Effector memory CD8-positive, alpha-beta T cell (primary cell): ENCODE data around the gene PARD3B.

ENCODE experiments used
- ATAC-seq: fragments of 150-1000 bp; cut with Tn5 transposase; replicated peaks from 2 replicates; pipeline ENCODE4 v1.10.0; 2021; ENCODE audit warnings: mild to moderate bottlenecking, moderate library complexity
- DNase-seq, 3 experiments: peaks; one replicate each; pipeline ENCODE4 v3.0.0; 2021
- H3K27ac Mint-ChIP-seq, 2 donors: one replicate each; pipeline ENCODE4 v1.8.0; 2022; ENCODE audit warnings: mild to moderate bottlenecking in 2 of 2, mixed read lengths in 2 of 2, moderate library complexity in 2 of 2
- H3K27me3 Mint-ChIP-seq, 2 donors: one replicate each; pipeline ENCODE4 v1.8.0; 2022; ENCODE audit warnings: mixed read lengths in 2 of 2
- H3K36me3 Mint-ChIP-seq: one replicate; pipeline ENCODE4 v1.8.0; 2022; ENCODE audit warnings: mild to moderate bottlenecking, moderate library complexity, mixed read lengths; ENCODE audit not compliant: insufficient read depth
- H3K4me1 Mint-ChIP-seq, 2 donors: one replicate each; pipeline ENCODE4 v1.8.0; 2022; ENCODE audit warnings: low read depth in 2 of 2, mixed read lengths in 2 of 2
- H3K4me3 Mint-ChIP-seq, 2 donors: one replicate each; pipeline ENCODE4 v1.8.0; 2022; ENCODE audit warnings: mild to moderate bottlenecking in 2 of 2, mixed read lengths in 2 of 2, moderate library complexity in 2 of 2
- H3K9me3 Mint-ChIP-seq, 2 donors: one replicate each; pipeline ENCODE4 v1.8.0; 2022; ENCODE audit warnings: mixed read lengths in 2 of 2

Gene PARD3B

DNA sequence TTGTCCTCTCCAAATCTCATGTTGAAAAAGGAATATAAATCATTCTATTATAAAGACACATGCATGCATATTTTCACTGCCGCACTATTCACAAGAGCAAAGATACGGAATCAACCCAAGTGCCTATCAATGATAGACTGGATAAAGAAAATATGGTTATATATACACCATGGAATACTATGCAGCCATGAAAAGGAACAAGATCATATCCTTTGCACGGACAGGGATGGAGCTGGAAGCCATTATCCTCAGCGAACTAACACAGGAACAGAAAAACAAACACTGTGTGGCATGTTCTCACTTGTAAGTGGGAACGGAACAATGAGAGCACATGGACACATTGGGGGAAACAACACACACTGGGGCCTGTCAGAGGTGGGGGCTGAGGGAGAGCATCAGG, 28.1 kb upstream of the PARD3B start:
- Mint-ChIP-seq H3K36me3 (no peaks in the 10 kb centered on the region), H3K4me3 (no peak overlapping the region), H3K27me3 (no peaks in the 10 kb centered on the region), H3K4me1 (no peaks in the 10 kb centered on the region), H3K9me3 (no peaks in the 10 kb centered on the region), H3K27ac (no peak overlapping the region)
- ATAC-seq (no peak), DNase-seq (no peak)

DNA sequence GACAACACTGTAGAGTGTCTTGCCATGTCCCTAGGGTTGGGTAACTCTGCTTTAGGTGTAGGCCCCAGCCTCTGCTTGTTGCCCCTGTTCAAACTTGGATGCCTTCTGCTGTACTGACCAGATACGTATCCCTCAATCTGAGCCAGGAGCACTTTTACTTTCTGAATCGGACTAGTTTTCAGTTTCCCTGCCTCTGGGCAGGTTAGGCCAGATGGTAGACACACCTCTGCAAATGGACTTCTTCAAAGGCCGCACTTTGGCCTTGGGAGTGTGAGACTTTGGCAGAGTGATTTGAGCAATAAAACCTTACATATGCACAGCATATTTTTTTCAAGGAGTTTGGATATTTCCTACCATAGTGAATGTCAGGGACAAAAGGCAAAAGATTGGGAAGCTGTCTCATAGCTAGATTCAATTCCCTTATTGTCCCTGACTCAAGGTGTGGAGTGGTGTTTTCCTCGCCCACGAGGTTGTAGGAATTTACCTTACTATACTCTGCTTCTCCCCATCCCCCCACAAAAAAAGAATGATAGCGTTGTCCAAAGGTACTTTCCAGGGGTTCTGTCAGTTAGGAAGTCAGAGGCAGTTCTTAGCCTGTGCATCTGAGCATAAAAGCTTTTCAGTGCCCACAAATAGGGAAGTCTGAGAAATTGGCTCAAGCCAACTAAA, 15.3 kb upstream of the PARD3B start:
- ATAC-seq (no peak), DNase-seq (no peak)
- no peak overlapping the region for H3K27ac Mint-ChIP-seq
- H3K4me1 Mint-ChIP-seq: no peaks in the 10 kb centered on the region
- H3K4me3 Mint-ChIP-seq: no peak overlapping the region
- H3K36me3 Mint-ChIP-seq: no peaks in the 10 kb centered on the region
- H3K27me3 Mint-ChIP-seq: no peaks in the 10 kb centered on the region
- H3K9me3 Mint-ChIP-seq: no peaks in the 10 kb centered on the region

DNA sequence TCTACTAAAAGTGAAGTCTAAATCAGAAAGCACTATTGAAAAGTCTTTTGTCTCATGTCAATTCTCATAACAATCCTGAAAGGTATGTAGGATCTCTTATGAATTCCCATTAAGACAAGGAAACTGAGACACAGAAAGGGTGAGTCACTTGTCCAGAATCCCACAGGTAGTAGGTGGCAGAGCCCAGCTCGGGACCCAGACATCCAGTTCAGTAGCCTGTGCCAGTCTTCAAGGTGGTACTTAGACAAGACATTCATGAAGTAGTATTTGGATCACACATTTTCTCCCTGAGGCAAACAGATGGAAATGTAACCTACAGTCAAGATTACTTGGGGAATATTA, 14.8 kb upstream of the PARD3B start:
- Mint-ChIP-seq H3K4me1 (no peaks in the 10 kb centered on the region), H3K27ac (no peak overlapping the region), H3K27me3 (no peaks in the 10 kb centered on the region), H3K9me3 (no peaks in the 10 kb centered on the region), H3K4me3 (no peak overlapping the region), H3K36me3 (no peaks in the 10 kb centered on the region)
- DNase-seq (no peak), ATAC-seq (no peak)

DNA sequence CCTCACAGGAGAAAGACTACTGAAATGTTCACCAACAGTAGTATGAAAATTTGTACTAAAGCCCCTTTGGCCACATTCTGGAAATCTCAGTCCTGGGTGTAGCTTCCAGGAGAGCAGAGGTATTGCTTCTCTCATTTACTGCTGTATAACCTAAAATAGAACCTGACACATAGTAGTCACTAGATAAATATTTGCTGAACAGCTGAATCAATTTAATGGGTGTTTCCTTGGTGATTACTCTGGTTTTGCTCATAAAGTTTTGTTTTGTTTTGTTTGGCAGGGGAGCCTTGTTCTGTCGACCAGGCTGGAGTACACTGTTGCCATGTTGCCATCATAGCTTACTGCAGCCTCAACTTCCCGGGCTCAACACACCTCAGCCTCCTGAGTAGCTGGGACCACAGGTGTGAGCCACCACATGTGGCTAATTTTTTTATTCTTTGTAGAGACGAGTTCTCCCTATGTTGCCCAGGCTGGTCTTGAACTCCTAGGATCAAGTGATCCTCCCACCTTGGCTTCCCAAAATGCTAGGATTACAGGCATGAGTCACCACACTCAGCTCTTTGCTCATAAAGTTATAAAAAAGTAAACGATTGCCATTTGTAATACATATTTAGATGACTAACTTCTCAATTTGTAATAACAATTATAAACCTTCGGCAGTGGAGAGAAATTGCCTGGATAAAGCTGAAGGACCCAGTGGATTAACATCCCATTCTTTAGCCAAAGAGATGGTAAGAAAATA, 11.5 kb upstream of the PARD3B start:
- no peaks in the 10 kb centered on the region for H3K36me3 Mint-ChIP-seq
- ATAC-seq: no peak
- no peaks in the 10 kb centered on the region for H3K9me3 Mint-ChIP-seq
- H3K27ac Mint-ChIP-seq: no peak overlapping the region
- H3K27me3 Mint-ChIP-seq: no peaks in the 10 kb centered on the region
- DNase-seq: no peak
- no peaks in the 10 kb centered on the region for H3K4me1 Mint-ChIP-seq
- no peak overlapping the region for H3K4me3 Mint-ChIP-seq

DNA sequence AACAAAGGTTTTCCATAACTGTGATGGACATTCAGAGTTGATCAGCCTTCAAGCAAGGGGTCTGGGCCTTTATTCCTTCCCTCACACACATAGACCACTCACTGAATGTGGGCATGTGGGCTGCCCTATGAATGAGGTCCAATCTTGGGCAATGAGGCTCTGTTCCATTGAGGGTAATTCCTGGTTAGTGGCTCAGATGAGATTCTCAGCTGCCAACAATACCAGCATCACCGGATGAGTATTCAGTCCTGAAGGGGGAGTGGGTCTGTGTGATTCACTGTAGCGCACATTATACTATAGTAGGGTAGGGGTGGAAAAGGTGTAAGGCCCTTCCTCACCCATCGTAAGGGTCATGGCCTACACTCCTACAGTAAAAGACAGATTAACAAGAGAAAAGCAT, 9.9 kb upstream of the PARD3B start:
- ATAC-seq: no peak
- Mint-ChIP-seq H3K27me3 (no peaks in the 10 kb centered on the region), H3K4me3 (no peak overlapping the region), H3K9me3 (no peaks in the 10 kb centered on the region), H3K36me3 (no peaks in the 10 kb centered on the region), H3K4me1 (no peaks in the 10 kb centered on the region), H3K27ac (no peak overlapping the region)
- no peak for DNase-seq

DNA sequence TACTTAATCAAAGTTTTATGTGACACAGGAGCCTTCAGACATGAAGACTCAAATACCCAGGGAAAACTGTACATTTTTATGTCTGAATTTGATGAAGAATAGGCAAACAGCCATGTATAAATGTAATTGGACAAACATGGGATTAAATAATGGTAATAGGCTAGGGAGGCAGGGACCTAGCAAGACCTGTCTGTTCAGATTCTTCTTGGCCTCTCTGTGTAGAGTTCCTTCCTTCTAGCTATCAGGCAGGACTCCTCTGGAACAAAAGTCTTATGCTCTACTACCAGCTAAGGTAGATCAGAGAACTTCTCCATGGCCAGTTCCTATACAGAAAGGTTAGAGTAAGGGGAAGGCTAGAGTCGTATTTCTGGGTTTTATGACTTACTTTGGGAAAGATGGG, 9.5 kb upstream of the PARD3B start:
- Mint-ChIP-seq H3K4me3 (no peak overlapping the region), H3K27ac (no peak overlapping the region), H3K27me3 (no peaks in the 10 kb centered on the region), H3K4me1 (no peaks in the 10 kb centered on the region), H3K36me3 (no peaks in the 10 kb centered on the region), H3K9me3 (no peaks in the 10 kb centered on the region)
- no peak for ATAC-seq
- no peak for DNase-seq

DNA sequence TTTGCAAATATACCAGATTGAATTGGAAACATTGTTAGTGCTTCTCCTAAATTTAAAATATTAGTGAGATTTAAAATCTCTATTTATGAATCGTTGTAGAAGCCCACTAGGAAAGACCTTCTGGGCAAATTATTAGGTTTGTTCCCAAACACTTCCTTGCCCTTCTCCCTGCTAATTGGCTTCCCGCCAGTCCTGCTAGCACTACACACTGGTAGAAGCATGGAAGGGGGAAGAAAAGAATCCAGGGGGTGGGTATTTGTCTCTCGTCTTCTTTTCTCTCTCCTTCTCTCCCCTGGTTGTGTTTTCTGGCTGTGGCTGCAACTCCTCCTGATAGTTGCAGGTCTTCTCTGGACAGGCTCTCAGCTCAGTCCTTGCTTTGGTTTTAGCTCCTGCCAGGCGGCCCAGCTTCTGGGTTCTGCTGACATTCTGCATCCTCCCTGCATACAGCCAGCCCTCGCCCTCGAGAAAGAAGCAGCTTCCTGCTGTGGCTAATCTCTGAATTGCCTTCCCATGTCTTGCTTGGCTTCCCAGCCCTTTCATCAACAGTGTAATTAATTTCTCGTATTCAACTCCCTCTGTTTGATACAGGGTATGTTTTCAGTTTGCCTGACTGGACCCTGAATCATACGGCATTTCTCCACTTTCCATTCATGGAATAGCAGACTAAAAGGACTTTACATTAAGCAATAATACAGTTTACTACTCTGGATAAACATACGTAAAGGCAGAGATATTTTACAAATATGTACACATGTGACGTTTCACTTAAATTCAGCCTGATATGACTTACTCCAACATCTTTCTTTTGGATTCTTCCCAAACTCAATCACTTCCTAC, 6.9 kb upstream of the PARD3B start:
- Mint-ChIP-seq H3K27ac (no peak overlapping the region), H3K36me3 (no peaks in the 10 kb centered on the region), H3K9me3 (no peaks in the 10 kb centered on the region), H3K4me1 (no peaks in the 10 kb centered on the region), H3K4me3 (no peak overlapping the region), H3K27me3 (peaks cover 6 to 10% of the 10 kb centered on the region in 2 donors)
- ATAC-seq (no peak), DNase-seq (no peak)

DNA sequence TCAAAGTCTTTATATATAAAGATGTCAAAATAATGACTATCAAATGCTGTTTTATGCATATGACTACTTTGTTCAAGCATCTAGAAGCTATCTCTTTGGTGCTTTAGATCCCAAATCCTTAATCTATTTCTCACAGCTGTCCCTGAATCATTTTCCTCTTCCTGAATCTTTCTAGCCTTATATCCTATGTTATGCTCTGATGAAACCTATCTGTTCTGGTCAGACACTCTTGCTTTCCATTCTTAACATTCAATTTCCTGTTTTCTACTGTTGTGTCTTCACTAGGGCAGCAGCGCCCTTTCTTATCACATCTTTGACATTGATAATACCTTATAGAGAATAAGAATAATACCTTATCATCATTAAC, 6.3 kb upstream of the PARD3B start:
- Mint-ChIP-seq H3K27me3 (peaks cover 12% of the 10 kb centered on the region in 2 donors), H3K4me3 (no peak overlapping the region), H3K27ac (no peak overlapping the region), H3K9me3 (no peaks in the 10 kb centered on the region), H3K36me3 (no peaks in the 10 kb centered on the region), H3K4me1 (no peaks in the 10 kb centered on the region)
- no peak for DNase-seq
- ATAC-seq: no peak

DNA sequence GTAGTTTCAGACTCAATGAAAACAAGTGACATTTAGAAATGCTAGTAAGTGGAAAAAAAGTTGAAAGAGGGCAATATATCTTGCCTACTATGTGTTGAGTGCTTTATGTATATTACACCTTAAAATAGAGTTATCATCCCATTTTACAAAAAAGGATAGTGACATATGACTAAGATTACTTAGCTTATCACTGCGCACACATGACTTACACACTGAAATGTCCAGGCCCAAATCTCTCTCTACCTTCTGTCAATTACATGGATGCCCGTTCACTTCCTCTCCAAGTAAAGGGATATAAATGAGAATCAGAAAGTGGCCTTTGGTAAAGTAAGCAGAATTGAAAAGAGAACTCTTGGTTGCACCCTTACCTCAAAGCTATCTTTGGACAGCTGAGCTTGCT, 3.6 kb upstream of the PARD3B start:
- H3K4me3 Mint-ChIP-seq: no peak overlapping the region
- no peak overlapping the region for H3K27ac Mint-ChIP-seq
- peaks cover 30 to 34% of the 10 kb centered on the region in 2 donors for H3K27me3 Mint-ChIP-seq
- no peaks in the 10 kb centered on the region for H3K36me3 Mint-ChIP-seq
- DNase-seq (no peak), ATAC-seq (no peak)
- H3K9me3 Mint-ChIP-seq: no peaks in the 10 kb centered on the region
- H3K4me1 Mint-ChIP-seq: peaks cover 3 to 4% of the 10 kb centered on the region in 2 donors

DNA sequence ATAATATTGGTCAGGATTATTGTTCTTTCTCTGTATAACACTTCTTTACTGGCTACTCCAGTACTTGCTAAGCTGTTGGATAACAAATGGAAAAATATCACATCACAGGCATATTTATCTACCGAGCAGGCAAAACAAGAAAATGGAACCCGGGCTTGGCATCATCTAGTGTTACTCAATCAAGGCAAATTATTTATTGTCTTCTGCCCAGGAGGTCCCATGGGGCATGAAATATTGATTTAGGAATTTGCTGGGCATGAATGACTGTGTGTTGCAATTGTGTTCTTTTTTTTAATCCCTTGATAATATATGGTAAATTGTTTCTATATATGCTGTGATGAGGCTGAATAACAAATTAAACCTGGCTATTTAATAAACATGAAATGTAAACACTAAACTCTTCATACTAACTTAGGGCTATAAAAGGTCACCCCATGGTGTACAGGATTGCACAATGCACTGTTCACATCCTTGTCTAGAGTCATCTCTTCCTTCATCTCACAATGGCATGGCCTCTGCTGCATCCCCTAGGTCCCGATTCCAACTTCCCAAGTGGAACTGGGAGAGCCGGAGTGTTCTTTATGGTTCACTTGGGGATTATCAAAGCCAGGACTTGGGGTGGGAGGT, 2.2 kb upstream of the PARD3B start:
- H3K9me3 Mint-ChIP-seq: no peaks in the 10 kb centered on the region
- no peak overlapping the region for H3K4me3 Mint-ChIP-seq
- H3K36me3 Mint-ChIP-seq: no peaks in the 10 kb centered on the region

DNA sequence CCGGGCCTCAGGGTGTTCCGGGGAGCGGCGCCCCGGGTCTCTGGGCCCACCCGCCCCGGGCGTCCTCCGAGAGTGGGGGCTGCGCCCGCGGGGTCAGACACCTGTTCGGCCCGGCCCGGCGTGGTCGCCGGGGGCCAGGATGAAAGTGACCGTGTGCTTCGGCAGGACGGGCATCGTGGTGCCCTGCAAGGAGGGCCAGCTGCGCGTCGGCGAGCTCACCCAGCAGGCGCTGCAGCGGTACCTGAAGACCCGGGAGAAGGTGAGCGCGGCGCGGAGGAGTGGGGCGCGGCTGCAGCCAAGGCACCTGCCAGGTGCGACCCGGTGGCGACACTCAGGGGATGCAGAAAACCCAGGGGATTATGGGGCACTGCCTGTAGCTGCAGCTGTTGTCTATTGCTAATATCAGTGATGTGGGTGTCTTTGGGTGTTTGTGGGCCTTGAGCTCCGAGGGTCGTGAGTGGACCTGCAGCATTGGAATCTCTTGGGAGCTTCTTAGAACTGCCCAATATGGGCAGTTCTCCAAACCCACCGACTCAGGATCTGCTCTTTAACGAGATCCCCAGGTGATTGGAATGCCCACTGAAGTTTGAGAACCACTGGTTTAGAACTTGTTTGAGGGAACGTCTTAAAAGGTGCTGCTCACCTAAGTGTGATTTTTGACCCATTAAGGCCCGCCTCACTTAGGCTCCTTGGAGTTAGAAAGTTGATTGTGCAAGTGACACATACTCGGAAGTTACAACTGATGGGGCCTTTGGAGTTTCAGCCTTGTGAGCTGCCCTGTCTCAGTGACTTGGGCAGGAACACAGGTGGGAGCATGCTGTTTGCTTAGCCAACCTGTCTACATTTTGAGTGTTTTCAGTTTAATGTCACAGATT, 823 bp downstream of the PARD3B start:
- peaks cover 30 to 47% of the 10 kb centered on the region in 2 donors for H3K27me3 Mint-ChIP-seq
- peaks cover 3 to 4% of the 10 kb centered on the region in 2 donors for H3K4me1 Mint-ChIP-seq
- H3K36me3 Mint-ChIP-seq: no peaks in the 10 kb centered on the region
- DNase-seq: no peak
- H3K4me3 Mint-ChIP-seq: peak overlapping the region; percentile 64 to 68
- no peak for ATAC-seq
- H3K27ac Mint-ChIP-seq: no peak overlapping the region
- no peaks in the 10 kb centered on the region for H3K9me3 Mint-ChIP-seq

More for the DNA sequence above, 2.2 kb upstream of the PARD3B start:
- Mint-ChIP-seq H3K27me3 (peaks cover 30 to 34% of the 10 kb centered on the region in 2 donors), H3K27ac (no peak overlapping the region), H3K4me1 (peaks cover 3 to 4% of the 10 kb centered on the region in 2 donors)
- DNase-seq (no peak), ATAC-seq (no peak)

DNA sequence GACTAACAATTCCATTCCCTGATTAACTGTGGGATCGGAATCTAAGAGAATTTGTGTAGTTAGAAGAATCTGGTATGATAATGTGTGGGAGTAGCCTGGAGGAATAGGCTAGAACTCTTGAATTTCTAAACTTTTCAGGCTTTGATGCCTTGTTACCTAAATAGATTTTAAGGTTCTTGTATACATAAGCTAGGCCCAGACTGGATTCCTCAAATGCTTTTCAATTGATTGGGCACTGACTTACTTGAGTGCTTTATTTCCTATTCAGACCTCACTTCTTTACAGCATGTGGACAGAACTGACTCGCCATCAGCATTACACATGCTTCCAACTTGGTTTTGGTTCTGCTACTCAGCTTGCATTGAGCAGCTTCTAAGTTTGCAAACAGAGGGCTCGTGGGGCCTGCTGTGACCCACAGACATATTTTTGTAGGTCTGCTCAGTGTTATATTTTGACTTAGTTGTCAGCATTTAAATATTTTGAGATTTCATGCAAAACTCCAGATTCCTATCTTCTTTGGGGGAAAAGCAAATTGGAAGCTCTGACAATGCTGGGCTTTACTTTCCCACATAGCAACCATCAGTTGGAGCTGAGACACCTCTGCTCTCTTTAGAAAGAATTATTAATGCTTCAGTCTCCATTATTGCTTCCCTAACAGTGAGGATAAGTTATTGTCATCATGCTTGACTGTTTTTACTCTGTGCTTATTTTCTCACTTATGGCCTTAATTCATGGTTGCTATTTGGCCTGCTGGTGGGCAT, 5.7 kb downstream of the PARD3B start:
- ATAC-seq: no peak
- Mint-ChIP-seq H3K27me3 (peaks cover 5 to 19% of the 10 kb centered on the region in 2 donors), H3K27ac (no peak overlapping the region), H3K4me1 (no peaks in the 10 kb centered on the region), H3K4me3 (no peak overlapping the region), H3K9me3 (no peaks in the 10 kb centered on the region), H3K36me3 (no peaks in the 10 kb centered on the region)
- no peak for DNase-seq
